ENCODE measurements around the gene RAB40C. TPM values are rescaled to one million over a fixed set of nuclear protein-coding genes. Genes with fewer than 3 reads are reported as not detected.

The RAB40C gene
- total and polyA plus RNA-seq, 4 donors: 25.1 to 58.9 (median 43.9) TPM

DNA sequence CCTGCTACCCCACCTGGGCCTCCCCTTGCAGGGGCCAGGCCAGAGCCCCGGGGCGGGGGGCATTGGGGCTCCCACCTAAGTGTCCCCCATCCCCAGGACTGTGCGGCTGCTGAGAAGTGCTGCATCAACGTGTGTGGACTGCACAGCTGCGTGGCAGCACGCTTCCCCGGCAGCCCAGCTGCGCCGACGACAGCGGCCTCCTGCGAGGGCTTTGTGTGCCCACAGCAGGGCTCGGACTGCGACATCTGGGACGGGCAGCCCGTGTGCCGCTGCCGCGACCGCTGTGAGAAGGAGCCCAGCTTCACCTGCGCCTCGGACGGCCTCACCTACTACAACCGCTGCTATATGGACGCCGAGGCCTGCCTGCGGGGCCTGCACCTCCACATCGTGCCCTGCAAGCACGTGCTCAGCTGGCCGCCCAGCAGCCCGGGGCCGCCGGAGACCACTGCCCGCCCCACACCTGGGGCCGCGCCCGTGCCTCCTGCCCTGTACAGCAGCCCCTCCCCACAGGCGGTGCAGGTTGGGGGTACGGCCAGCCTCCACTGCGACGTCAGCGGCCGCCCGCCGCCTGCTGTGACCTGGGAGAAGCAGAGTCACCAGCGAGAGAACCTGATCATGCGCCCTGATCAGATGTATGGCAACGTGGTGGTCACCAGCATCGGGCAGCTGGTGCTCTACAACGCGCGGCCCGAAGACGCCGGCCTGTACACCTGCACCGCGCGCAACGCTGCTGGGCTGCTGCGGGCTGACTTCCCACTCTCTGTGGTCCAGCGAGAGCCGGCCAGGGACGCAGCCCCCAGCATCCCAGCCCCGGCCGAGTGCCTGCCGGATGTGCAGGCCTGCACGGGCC, 42.8 kb downstream of the RAB40C start:
- DNase-seq (no peak), ATAC-seq (ENCODE audit: insufficient read depth, low FRiP score) (no peak)
- H3K9me3 ChIP-seq (ENCODE audit: control insufficient read depth in 4 of 4, insufficient read depth in 3 of 4, low read length in 3 of 4): no peaks in the 10 kb centered on the region
- peaks cover 0 to 40% (median 19%) of the 10 kb centered on the region in 5 donors for H3K4me1 ChIP-seq (ENCODE audit: control insufficient read depth in 5 of 5, insufficient read depth in 5 of 5, low read length in 5 of 5)
- TF ChIP-seq, protein P1, sequence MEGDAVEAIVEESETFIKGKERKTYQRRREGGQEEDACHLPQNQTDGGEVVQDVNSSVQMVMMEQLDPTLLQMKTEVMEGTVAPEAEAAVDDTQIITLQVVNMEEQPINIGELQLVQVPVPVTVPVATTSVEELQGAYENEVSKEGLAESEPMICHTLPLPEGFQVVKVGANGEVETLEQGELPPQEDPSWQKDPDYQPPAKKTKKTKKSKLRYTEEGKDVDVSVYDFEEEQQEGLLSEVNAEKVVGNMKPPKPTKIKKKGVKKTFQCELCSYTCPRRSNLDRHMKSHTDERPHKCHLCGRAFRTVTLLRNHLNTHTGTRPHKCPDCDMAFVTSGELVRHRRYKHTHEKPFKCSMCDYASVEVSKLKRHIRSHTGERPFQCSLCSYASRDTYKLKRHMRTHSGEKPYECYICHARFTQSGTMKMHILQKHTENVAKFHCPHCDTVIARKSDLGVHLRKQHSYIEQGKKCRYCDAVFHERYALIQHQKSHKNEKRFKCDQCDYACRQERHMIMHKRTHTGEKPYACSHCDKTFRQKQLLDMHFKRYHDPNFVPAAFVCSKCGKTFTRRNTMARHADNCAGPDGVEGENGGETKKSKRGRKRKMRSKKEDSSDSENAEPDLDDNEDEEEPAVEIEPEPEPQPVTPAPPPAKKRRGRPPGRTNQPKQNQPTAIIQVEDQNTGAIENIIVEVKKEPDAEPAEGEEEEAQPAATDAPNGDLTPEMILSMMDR (IDR thresholded peaks at IDR 0.05; ENCODE audit: control extremely low read depth, extremely low read depth): no peak
- 95 to 96% methylated on average over 67 of the region's 67 CpGs for WGBS, 2 donors
- H3K4me3 ChIP-seq: no peak overlapping the region
- H3K9ac ChIP-seq (ENCODE audit: insufficient read depth in 1 of 2, low read length in 2 of 2): no peak overlapping the region
- H3K36me3 ChIP-seq (ENCODE audit: control insufficient read depth in 4 of 4, insufficient read depth in 4 of 4, low read length in 4 of 4): peaks cover 0 to 32% (median 0%) of the 10 kb centered on the region in 4 donors
- H3K27me3 ChIP-seq (ENCODE audit: control insufficient read depth in 3 of 3, insufficient read depth in 3 of 3, low read length in 2 of 3): no peaks in the 10 kb centered on the region
- H3K27ac ChIP-seq (ENCODE audit: low read depth in 1 of 2, low read length in 1 of 2): no peak overlapping the region

DNA sequence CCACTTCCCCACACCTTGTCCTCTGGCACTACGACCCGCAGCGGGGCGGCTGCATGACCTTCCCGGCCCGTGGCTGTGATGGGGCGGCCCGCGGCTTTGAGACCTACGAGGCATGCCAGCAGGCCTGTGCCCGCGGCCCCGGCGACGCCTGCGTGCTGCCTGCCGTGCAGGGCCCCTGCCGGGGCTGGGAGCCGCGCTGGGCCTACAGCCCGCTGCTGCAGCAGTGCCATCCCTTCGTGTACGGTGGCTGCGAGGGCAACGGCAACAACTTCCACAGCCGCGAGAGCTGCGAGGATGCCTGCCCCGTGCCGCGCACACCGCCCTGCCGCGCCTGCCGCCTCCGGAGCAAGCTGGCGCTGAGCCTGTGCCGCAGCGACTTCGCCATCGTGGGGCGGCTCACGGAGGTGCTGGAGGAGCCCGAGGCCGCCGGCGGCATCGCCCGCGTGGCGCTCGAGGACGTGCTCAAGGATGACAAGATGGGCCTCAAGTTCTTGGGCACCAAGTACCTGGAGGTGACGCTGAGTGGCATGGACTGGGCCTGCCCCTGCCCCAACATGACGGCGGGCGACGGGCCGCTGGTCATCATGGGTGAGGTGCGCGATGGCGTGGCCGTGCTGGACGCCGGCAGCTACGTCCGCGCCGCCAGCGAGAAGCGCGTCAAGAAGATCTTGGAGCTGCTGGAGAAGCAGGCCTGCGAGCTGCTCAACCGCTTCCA, 43.6 kb downstream of the RAB40C start:
- H3K27me3 ChIP-seq (ENCODE audit: control insufficient read depth in 3 of 3, insufficient read depth in 3 of 3, low read length in 2 of 3): no peaks in the 10 kb centered on the region
- peaks cover 0 to 43% (median 22%) of the 10 kb centered on the region in 5 donors for H3K4me1 ChIP-seq (ENCODE audit: control insufficient read depth in 5 of 5, insufficient read depth in 5 of 5, low read length in 5 of 5)
- DNase-seq (no peak), ATAC-seq (ENCODE audit: insufficient read depth, low FRiP score) (no peak)
- 97% methylated on average over 66 to 74 of the region's 74 CpGs for WGBS, 2 donors
- no peak overlapping the region for H3K27ac ChIP-seq (ENCODE audit: low read depth in 1 of 2, low read length in 1 of 2)
- peaks cover 0 to 25% (median 0%) of the 10 kb centered on the region in 4 donors for H3K36me3 ChIP-seq (ENCODE audit: control insufficient read depth in 4 of 4, insufficient read depth in 4 of 4, low read length in 4 of 4)
- H3K9me3 ChIP-seq (ENCODE audit: control insufficient read depth in 4 of 4, insufficient read depth in 3 of 4, low read length in 3 of 4): no peaks in the 10 kb centered on the region
- H3K4me3 ChIP-seq: no peak overlapping the region
- TF ChIP-seq, protein P1 (IDR thresholded peaks at IDR 0.05; ENCODE audit: control extremely low read depth, extremely low read depth): no peak
- H3K9ac ChIP-seq (ENCODE audit: insufficient read depth in 1 of 2, low read length in 2 of 2): no peak overlapping the region

DNA sequence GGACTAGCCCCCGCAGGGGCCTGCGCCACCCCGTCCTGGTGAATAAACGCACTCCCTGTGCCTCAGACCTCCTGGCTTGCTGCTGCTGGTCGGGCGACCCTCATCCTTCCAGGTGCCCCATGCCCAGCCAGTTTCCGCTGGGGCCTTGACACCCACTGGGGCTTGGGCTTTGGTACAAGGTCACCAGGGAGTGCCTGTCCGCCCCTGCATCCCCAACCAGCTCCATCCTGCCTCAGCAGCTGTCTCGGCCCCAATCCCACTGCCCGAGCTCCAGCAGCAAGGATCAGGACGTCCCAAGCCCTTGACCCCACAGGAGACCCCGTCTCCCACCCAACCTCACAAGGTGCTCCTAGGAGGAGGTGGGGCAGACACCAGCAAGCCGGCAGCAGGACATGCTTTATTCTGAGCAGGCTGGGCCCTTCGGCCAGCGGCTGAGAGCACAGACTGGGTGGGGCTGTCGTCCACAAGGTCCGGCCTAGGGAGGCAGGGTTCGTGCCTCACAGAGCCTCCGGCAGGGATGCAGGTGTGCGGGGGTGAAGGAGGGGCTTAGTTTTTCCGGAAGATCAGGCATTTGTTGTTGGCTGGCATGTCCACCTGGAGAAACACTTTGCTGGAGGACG, 44.3 kb downstream of the RAB40C start:
- H3K4me3 ChIP-seq: no peak overlapping the region
- H3K4me1 ChIP-seq (ENCODE audit: control insufficient read depth in 5 of 5, insufficient read depth in 5 of 5, low read length in 5 of 5): peaks cover 0 to 43% (median 20%) of the 10 kb centered on the region in 5 donors
- no peak for ATAC-seq (ENCODE audit: insufficient read depth, low FRiP score)
- no peak overlapping the region for H3K9ac ChIP-seq (ENCODE audit: insufficient read depth in 1 of 2, low read length in 2 of 2)
- no peak overlapping the region for H3K27ac ChIP-seq (ENCODE audit: low read depth in 1 of 2, low read length in 1 of 2)
- TF ChIP-seq, protein P1 (IDR thresholded peaks at IDR 0.05; ENCODE audit: control extremely low read depth, extremely low read depth): no peak
- 92 to 94% methylated on average over 22 of the region's 22 CpGs for WGBS, 2 donors
- DNase-seq: no peak
- H3K36me3 ChIP-seq (ENCODE audit: control insufficient read depth in 4 of 4, insufficient read depth in 4 of 4, low read length in 4 of 4): peaks cover 0 to 19% (median 0%) of the 10 kb centered on the region in 4 donors
- H3K27me3 ChIP-seq (ENCODE audit: control insufficient read depth in 3 of 3, insufficient read depth in 3 of 3, low read length in 2 of 3): no peaks in the 10 kb centered on the region
- no peaks in the 10 kb centered on the region for H3K9me3 ChIP-seq (ENCODE audit: control insufficient read depth in 4 of 4, insufficient read depth in 3 of 4, low read length in 3 of 4)

Data from lung (tissue), 12 donors.